ENCODE measurements around the gene NAPA. TPM values are rescaled to one million over a fixed set of nuclear protein-coding genes. Genes with fewer than 3 reads are reported as not detected.

Gene NAPA
- 126 and 147 TPM in 2 replicates for total RNA-seq (2014; rRNA removed; shearing (Covaris generic))
- 183 and 206 TPM in 2 replicates for polyA plus RNA-seq (2015; cell fraction: cytosol; rRNA removed)
- polyA plus RNA-seq (2015; cell fraction: nucleus; rRNA removed): 90.3 and 111 TPM in 2 replicates

DNA sequence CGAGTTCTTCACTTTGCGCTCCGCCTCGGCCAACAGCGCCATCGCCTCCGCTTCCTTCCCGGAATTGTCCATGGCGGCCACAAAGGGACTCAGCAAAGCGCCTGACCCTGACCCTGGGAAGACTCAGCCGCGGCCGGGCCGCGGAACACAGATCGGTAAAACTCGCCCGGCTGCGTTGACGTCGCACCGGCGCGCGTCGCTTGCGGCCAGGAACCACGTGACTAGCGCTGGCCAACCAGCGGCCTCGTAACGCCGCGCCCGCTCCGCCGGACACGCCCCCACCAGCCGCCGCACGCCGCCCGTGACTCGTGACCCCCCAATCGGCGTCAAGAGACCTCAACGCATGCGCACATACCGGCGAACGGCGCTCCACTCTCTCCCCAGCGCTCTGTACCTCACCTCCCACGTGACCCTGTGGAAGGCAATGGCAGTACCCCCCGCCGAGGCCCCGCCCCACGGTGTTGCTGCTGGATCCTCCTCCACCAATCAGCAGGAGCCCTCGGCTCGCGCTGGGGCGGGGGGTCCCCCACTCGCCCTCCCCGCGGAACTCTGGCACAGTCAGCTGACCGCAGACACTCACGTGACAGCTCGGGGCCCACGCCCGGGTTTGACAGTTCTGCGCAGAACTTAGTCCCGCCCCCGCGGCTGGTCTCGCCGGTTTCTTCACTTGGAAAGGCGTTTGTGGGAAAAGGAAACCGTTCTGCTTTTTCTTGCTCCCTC, at the start of gene NAPA:
TSS of gene NAPA (minus strand) at position 195 of the 720 bp plus-strand sequence. CDS start at position 72, 123 bp downstream.
- in situ Hi-C loops (cut with HindIII; ENCODE audit: low pct_unique_long_range_greater_than_20kb, low sequenced_read_pairs): no loop called here
- DNase-seq (ENCODE audit: low read depth, low spot score): peak; percentile 99

DNA sequence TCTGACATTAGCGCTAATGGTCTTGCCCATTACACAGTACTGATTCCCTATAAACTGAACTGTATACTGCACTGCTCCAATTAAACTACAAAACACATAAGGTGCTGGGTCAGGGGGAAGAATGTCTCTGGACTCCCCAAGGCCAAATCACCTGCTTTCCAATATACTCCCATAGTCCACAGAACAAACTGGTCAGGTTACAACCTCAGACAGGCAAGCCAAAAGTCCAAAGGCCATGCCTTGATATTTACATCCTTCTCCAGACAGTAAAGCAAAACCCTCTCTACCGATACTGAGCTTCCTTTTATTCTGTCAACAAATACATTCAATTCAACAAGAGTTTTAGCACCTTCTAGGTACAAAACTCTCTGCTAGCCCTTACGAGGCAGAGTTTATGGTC, 49.2 kb upstream of the NAPA start:
- DNase-seq (ENCODE audit: low read depth, low spot score): no peak
- in situ Hi-C loops (cut with HindIII; ENCODE audit: low pct_unique_long_range_greater_than_20kb, low sequenced_read_pairs): no loop called here

DNA sequence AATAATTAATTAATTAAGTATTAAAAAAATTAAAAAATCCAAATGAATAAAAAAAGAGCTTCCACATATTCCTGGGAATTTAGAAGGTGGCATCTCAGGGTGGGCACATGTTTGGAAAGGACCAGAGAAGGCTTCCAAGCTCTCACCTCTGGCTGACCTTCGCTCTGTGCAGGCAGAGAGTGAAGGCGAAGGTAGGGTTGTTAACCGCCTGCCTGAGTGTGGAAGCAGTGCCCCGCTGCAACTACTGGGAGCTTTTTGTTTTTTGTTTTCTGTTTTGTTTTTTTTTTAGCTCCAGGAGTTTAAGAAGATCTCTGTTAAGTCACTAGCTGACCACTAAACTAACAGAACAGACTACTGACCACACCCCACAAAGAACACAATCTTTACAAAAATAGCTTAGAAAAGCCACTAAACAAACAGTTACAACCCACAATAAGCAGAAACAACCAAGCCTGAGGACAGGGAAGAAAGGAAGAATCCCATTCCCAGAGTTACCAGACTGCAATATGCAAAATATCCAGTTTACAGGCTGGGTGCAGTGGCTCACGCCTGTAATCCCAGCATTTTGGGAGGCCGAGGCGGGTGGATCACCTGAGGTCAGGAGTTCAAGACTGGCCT, 46.7 kb upstream of the NAPA start:
- in situ Hi-C loops (cut with HindIII; ENCODE audit: low pct_unique_long_range_greater_than_20kb, low sequenced_read_pairs): no loop called here
- no peak for DNase-seq (ENCODE audit: low read depth, low spot score)

DNA sequence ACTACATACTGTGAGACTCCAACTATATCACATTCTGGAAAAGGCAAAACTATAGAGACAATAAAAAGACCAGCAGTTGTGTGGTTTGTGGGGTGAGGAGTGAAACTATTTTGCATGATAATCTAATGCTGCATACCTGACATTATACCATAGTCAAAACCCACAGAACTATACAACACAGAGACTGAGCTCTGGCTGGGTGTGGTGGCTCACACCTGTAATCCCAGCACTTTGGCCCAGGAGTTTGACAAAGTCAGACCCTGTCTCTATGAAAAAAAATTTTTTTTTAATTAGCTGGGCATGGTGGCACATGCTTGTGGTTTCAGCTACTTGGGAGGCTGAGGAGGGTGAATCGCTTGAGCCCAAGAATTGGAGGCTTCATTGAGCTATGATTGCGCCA, 46.1 kb upstream of the NAPA start:
- DNase-seq (ENCODE audit: low read depth, low spot score): no peak
- in situ Hi-C loops (cut with HindIII; ENCODE audit: low pct_unique_long_range_greater_than_20kb, low sequenced_read_pairs): no loop called here

DNA sequence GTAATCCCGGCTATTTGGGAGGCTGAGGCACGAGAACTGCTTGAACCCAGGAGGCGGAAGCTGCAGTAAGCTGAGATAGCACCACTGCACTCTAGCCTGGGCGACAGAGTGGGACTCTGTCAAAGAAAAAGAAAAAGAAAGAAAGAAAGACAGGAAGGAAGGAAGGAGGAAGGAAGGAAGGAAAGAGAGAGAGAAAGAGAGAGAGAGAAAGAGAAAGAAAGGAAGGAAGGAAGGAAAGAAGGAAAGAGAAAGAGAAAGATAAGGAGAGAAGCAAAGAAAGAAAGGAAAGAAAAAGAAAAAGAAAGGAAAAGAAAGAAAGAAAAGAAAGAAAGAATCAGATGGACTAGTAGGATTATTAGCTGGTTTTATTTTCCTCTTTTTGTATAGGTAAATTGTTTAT, 35.3 kb upstream of the NAPA start:
- no peak for DNase-seq (ENCODE audit: low read depth, low spot score)
- in situ Hi-C loops (cut with HindIII; ENCODE audit: low pct_unique_long_range_greater_than_20kb, low sequenced_read_pairs): no loop called here

DNA sequence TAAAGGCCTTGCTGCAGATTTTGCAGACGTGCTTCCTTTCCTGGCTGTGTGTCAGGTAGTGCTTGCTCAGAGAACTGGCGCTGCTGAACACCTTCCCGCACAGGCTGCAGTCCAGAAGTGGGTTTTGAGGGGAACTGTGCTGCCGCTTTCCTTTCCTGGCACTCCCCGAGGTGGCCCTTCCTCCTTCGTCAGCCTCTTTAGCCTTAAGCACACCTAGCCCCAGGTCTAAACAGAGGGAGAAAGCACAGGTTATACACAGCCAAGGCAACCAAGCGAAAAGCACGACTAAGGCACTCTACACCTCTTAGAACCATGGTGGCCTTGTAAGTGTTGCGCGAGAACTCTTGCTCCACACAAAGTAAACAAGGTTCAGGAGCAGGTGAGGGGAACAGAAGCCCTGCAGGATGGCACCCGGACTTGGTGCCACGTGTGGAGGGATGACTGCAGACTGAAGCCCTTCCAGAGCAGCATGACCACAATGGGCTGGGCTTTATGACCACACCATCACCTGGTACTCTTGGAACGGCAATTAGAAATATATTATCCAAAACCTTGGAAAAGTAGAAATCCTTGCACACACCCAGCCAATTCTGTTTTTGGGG, 34.5 kb upstream of the NAPA start:
- no peak for DNase-seq (ENCODE audit: low read depth, low spot score)
- in situ Hi-C loops (cut with HindIII; ENCODE audit: low pct_unique_long_range_greater_than_20kb, low sequenced_read_pairs): no loop called here

DNA sequence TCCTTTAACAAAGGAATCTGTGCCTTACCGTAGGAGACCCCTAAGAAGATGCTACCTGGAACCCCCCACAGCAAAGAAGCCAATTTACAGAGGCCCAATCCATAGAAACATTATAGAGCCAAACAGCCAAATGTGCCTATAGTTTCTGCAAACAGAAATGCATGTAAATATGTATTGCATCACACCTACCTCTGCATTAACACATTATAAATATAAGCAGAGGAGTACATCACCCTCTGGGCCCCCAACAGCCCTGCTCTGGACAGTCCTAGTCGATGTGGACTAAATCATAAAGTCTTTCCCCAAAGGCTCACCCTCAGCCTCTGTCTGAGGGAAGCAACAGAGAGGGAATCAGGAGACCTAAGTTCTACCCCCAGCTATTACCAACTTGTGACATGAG, 32.3 kb upstream of the NAPA start:
- in situ Hi-C loops (cut with HindIII; ENCODE audit: low pct_unique_long_range_greater_than_20kb, low sequenced_read_pairs): no loop called here
- no peak for DNase-seq (ENCODE audit: low read depth, low spot score)

DNA sequence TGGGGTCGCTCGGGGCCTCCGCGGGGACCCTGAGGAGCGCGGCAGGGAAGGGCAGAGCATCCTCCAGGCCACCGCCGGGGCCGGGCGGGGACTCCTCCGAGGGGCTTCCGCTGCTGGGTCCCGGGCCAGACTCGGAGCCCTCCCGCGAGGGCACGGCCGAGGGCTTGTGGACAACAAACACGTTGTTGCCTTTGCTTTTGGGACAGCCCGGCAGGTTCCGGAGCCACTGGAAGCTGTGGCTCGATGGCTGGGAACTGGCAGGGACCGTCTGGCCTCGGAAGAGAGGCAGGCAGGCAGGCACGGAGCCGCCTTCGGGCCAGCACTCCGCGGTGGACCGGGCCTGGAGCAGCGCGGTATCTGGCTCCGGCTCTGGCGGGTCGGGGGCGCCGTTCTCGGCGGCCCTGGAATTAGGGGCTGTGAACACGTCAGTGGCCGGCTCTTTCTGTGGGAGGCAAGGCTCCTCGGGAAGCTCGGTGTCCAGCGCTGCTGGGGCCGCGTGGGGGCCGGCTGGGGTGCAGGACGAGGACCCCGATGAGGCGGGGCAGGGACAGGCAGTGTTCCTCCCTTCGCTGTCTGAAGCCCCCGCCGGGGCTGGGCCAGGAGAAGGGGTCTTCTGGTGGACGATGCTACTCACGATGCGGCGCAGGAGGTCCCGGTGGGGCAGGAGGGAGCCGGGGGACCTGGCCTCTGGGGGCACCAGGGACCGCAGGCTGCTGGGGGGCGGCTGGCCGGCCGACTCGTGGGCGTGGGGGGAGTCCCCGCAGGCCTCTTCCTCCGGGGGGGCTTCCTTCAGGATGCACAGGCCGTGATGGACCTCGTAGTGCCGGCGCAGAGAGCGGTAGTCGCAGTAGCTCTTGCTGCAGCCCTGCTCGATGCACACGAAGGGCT, 30.4 kb upstream of the NAPA start:
- no peak for DNase-seq (ENCODE audit: low read depth, low spot score)
- in situ Hi-C loops (cut with HindIII; ENCODE audit: low pct_unique_long_range_greater_than_20kb, low sequenced_read_pairs): no loop called here

DNA sequence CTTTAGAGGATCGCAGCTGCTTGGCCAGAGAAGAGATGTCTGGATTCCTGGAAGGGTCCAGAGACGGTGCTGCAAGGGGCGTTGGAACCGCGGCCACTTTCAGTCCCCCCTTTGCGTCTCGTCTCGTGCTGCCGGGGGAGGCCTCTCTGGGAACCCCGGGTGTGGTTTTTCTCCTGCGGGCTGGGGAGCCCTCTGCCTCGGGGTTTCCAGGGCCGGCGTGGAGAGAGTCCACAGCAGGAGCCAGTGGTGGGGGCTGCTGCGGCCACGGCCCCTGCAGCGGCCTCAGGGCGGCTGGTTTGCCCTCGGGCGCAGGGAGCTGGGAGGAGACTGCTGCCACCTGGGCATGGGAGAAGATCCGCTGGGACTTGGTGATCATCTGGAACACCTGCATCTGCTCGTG, 29.6 kb upstream of the NAPA start:
- DNase-seq (ENCODE audit: low read depth, low spot score): no peak
- in situ Hi-C loops (cut with HindIII; ENCODE audit: low pct_unique_long_range_greater_than_20kb, low sequenced_read_pairs): no loop called here

DNA sequence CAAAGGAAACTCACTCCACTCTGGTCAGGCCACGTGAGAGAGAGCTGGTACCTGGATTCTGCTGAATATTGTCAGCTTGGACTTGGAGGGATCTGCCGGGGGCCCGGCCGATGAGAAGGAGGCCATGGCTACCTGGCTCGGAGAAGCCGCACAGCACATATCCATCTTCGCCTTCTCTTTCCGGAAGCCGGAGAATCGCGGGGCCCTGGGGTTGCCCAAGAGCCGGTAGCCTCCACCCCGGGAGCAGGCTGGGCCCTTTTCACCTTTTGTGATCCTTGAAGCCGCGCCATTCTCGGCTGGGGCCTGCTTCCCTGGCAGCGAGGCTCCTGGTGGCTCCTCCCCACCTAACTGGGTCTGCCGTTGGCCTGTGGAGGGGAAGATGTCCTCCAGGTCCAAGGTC, 29.2 kb upstream of the NAPA start:
- DNase-seq (ENCODE audit: low read depth, low spot score): no peak
- in situ Hi-C loops (cut with HindIII; ENCODE audit: low pct_unique_long_range_greater_than_20kb, low sequenced_read_pairs): no loop called here

DNA sequence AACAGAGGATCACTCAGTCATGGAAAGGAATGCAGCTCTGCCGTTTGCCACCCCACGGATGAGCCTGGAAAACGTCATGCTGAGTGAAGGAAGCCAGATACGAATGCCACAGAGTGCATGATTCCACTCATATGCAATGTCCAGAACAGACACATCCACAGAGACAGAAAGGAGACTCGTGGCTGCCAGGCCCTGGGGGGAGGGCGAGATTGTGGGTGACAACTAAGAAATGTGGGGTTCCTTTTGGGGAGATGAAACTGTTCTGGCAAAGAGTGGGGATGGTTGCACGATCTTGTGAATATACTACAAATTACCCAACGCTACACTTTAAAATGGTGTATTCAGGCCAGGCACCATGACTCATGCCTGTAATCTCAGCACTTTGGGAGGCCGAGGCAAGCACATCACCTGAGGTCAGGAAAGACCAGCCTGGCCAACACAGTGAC, 27.2 kb upstream of the NAPA start:
- DNase-seq (ENCODE audit: low read depth, low spot score): no peak
- in situ Hi-C loops (cut with HindIII; ENCODE audit: low pct_unique_long_range_greater_than_20kb, low sequenced_read_pairs): no loop called here

DNA sequence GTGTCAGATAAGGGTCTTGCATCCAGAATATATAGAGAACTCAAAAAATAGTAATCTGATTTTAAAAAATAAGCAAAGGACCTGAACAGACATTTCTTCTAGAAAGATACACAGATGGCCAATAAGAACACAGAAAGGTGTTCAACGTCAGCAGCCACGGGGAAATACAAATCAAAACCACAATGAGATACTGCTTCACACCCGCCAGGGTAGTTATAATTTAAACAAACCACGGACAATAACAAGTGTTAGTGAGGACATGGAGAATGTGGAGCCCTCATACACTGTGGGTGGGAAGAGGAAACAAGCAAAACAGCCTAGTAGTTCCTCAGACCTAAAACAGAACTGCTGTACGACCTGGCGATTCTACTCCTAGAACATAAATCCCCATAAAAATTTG, 26.7 kb upstream of the NAPA start:
- DNase-seq (ENCODE audit: low read depth, low spot score): no peak
- in situ Hi-C loops (cut with HindIII; ENCODE audit: low pct_unique_long_range_greater_than_20kb, low sequenced_read_pairs): no loop called here

DNA sequence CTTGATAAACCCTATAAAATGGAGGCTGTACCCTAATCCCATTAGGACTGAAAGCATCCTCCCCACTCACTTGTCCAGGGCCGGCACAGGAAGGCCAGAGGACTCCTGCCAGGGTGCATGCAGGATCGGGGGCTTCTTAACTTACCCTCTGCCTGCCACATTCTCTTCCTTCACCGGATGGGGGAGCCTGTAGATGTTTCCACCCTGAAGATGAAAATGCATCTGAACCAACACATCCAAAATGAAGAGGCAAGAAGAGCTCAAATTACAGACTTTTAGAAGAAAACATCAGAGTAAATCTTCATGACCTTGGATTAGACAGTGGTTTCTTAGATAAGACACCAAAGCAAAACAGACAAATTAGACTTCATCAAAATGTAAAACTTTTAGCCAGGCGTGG, 25.9 kb upstream of the NAPA start:
- in situ Hi-C loops (cut with HindIII; ENCODE audit: low pct_unique_long_range_greater_than_20kb, low sequenced_read_pairs): no loop called here
- DNase-seq (ENCODE audit: low read depth, low spot score): peak; percentile 70

DNA sequence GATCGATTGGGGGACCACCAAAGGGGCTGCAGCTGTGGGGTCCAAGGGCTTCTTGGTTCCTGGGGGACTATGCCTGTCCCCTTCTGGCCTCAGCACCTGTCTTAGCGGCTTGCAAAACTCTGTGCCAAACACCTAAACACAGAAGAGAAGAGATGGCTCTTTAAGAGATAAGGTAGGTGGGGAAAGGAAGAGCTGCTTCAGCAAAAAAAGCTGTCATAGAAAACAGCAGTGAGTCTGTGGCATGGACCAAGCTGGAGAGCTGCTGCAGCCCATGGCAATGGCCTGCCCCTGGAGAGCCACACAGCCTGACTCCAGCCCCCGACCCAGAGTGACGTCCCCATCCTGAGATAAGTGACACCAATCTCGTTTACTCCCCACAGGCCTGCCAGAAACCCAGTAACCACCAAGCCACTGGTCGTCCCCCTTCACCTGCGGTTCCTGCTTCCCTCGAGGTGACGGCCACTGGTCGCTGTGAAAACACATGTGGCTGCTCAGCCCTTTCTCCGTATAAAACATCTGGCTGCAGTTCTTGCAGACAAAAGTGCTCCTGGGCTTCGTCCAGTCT, 25.0 kb upstream of the NAPA start:
- in situ Hi-C loops (cut with HindIII; ENCODE audit: low pct_unique_long_range_greater_than_20kb, low sequenced_read_pairs): no loop called here
- DNase-seq (ENCODE audit: low read depth, low spot score): no peak

DNA sequence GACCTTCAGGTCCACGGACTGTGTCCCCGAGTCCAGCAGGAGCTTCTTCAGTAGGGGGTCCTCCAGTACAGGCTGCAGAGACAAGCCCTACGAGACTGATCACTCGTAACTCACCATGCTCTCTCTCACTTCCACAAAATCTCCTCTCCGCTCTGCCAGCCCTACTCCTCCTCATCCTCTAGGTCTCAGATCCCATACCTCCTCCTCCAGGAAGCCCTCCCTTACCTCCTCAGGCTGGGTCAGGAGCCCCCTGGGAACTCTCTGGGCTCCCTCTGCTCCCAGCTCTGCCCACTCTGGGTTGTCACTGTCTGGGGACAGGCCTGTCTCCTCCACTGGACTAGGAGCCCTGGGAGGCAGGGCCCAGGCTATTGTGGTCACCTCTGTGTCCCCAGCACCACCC, 23.9 kb upstream of the NAPA start:
- no peak for DNase-seq (ENCODE audit: low read depth, low spot score)
- in situ Hi-C loops (cut with HindIII; ENCODE audit: low pct_unique_long_range_greater_than_20kb, low sequenced_read_pairs): no loop called here

DNA sequence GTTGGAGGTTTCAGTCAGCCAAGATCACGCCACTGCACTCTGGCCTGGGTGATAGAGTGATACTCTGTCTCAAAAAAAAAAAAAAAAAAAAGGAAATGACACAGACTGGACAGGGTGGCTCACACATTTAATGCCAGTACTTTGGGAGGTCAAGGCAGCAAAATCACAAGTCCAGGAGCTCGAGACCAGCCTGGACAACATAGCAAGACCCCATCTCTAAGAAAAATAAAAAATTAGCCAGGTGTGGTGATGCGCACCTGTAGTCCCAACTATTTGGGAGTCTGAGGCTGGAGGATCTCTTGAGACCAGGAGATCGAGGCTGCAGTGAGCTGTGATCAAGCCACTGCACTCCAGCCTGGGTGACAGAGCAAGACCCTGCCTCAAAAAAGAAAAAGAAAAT, 22.6 kb upstream of the NAPA start:
- DNase-seq (ENCODE audit: low read depth, low spot score): no peak
- in situ Hi-C loops (cut with HindIII; ENCODE audit: low pct_unique_long_range_greater_than_20kb, low sequenced_read_pairs): no loop called here

DNA sequence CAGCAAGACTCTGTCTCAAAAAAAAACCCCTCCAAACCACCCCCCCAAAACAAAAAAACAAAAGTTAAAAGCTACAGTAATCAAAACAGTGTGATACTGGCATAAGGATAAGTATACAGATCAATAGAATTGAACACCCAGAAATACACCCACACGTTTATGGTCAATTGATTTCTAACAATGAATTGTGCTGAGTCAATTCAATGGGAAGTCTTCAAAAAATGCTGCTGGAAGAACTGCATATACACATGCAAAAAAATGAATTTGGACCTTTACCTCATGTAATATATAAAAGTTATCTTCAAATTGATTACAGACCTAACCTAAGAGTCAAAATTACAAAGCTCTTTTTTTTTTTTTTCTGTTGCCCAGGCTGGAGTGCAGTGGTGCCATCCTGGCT, 19.8 kb upstream of the NAPA start:
- DNase-seq (ENCODE audit: low read depth, low spot score): no peak
- in situ Hi-C loops (cut with HindIII; ENCODE audit: low pct_unique_long_range_greater_than_20kb, low sequenced_read_pairs): no loop called here

All from SK-MEL-5 (cell line).